ENCODE results near the gene ANKRD24.
"Not testable (repeated sequence)": the region's sequence is repeated elsewhere in the genome, so short reads cannot be mapped to it uniquely, and the experiment has no call there.

Gene ANKRD24

GRCh38 chr19:4182084-4182810 is at the start of gene ANKRD24, which contains the start of gene SIRT6:
TSS of gene ANKRD24 (plus strand) at chr19:4182689. CDS start at chr19:4186426, 3,737 bp downstream.
TSS of gene SIRT6 (minus strand) at chr19:4182563. CDS start at chr19:4182539, 24 bp downstream.
- DNase-seq (ENCODE audit: low read depth) = peak; percentile 87

- DNase-seq (ENCODE audit: low read depth) = no peak
Measured at GRCh38 chr19:4134351-4134750, 48.1 kb upstream of the ANKRD24 start.

DNA sequence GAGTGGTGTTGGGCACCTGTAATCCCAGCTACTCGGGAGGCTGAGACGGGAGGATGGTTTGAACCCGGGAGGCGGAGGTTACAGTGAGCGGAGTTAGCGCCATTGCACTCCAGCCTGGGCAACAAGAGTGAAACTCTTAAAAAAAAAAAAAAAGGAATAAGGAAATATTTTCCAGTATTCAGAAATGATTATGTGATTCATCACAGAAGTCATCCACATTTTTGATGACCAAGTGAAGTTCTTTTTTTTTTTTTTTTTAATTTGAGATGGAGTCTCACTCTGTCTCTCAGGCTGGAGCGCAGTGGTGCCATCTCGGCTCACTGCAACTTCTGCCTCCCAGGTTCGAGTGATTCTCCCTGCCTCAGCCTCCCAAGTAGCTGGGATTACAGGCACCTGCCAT is 47.1 kb upstream of the ANKRD24 start:
- not testable (repeated sequence) for DNase-seq (ENCODE audit: low read depth)

- DNase-seq (ENCODE audit: low read depth) = no peak
Measured at GRCh38 chr19:4136680-4137088, 45.8 kb upstream of the ANKRD24 start.

DNA sequence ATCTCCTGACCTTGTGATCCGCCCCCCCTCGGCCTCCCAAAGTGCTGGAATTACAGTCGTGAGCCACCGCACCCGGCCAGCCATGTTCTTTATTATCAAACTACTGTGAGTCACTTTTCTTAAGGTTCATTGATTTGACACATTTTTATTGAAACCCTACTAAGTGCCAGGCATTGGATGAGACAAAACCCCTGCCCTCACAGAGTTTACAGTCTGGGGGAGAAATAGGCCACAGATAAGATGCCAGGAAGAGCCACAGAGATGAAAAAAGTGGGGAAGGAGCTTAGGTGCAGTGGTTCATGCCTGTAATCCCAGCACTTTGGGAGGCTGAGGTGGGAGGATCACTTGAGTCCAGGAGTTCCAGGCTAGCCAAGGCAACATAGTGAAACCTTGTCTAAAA is 44.0 kb upstream of the ANKRD24 start:
- no peak for DNase-seq (ENCODE audit: low read depth)

- DNase-seq (ENCODE audit: low read depth) = no peak
Measured at GRCh38 chr19:4139614-4140236, 42.8 kb upstream of the ANKRD24 start.

DNA sequence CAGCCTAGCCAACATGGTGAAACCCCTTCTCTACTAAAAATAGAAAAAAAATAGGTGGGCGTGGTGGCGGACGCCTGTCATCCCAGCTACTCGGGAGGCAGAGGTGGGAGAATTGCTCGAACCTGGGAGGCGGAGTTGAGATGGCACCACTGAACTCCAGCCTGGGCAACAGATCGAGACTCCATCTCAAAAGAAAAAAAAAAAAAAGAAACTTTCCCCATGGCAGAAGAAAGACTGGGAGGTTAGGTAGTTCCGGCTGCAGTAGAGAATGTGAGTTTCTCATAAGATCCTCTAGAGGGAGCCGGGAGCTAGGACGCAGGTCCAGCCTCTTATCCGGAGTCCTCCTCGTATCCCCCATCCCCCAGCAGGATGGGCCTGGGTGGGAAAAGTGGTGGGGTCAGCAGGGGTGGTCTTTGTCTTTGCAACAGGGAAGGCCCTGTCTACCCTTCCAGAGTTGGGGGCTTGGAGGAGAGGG is 42.2 kb upstream of the ANKRD24 start:
- DNase-seq (ENCODE audit: low read depth) = no peak

DNA sequence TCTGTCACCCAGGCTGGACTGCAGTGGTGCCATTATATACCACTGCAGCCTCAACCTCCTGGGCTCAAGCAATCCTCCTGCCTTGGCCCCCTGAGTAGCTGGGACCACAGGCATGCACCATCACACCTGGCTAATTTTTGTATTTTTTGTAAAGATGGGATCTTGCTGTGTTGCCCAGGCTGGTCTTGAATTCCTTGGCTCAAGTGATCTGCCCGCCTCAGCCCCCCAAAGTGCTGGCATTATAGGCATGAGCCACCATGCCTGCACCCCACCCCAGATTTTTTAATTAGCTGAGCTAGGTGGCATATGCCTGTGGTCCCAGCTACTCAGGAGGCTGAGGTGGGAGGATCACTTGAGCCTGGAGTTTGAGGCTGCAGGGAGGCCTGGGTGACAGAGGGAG is 39.6 kb upstream of the ANKRD24 start:
- not testable (repeated sequence) for DNase-seq (ENCODE audit: low read depth)

DNA sequence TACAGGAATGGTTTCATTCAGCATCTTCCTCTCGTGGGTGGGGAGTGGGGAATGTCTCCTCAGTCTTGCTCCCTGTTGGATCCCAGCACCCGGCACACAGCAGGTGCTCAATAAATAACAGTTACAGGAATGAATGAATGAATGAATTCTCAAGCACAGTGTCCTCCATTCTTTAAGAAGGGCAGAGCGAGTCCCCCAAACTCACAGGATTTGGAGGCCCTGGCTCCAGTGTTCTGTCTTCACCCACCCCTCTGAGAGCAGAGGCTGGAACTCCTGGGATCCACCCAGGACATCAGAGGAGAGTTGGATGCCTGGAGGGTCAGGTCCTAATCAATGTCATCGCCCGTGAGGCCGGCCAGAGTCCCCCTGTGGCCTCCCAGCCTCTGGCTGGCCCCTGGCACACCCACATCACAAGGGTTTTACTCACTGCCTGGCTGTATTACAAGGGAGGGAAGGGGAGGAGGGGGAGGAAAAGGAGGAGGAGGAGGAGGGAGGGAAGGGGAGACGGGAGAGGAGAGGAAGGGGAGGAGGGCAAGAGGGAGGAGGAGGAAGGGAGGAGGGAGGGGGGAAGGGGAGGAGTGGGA is 37.7 kb upstream of the ANKRD24 start:
- no peak for DNase-seq (ENCODE audit: low read depth)

GRCh38 chr19:4149518-4150288 is 32.8 kb upstream of the ANKRD24 start:
- DNase-seq (ENCODE audit: low read depth) = no peak

DNA sequence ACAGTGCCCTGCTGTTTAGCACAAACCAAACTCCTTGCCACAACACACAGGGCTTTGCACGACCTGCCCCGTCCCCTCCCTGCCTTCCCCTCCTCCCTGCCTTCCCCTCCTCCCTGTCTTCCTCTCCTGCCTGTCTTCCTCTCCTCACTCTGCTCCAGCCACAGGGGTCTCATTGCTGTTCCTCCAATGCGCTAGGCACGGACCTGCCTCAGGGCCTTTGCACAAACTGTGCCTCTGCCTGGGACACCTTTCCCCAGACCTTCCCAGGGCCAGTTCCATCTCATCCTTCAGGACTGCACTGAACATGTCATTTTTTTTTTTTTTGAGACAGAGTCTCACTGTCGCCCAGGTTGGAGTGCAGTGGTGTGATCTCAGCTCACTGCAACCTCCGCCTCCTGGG is 30.9 kb upstream of the ANKRD24 start:
- no peak for DNase-seq (ENCODE audit: low read depth)

DNA sequence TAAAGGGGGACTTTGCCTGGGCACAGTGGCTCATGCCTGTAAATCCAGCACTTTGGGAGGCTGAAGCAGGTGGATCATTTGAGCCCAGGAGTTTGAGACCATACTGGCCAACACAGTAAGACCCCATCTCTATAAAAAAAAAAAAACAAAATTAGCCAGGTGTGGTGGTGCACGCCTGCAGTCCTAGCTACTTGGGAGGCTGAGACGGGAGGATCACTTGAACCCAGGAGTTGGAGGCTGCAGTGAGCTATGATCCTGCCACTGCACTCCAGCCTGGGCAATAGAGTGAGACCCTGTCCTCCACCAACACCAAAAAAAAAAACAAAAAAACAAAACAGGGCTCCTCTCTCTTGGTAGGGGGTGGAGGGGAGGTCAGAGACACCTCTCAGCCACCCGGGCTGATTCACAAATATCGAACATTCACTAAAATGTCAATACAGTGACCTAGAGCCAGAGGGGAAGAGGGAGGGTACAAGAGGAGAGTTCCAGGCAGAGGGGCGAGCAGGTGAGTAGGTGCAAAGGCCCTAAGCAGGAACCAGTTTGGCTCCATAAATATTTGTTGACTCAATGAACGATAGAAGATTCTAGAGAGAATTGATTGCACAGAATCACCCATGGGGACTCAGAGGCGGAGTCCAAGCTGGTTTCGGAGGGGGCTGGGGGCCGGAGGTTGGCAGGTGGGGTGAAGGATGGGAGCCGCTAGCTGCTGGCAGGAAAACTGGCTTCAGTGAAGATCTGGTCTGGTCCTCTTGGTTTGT is 30.1 kb upstream of the ANKRD24 start:
- DNase-seq (ENCODE audit: low read depth) = no peak

DNA sequence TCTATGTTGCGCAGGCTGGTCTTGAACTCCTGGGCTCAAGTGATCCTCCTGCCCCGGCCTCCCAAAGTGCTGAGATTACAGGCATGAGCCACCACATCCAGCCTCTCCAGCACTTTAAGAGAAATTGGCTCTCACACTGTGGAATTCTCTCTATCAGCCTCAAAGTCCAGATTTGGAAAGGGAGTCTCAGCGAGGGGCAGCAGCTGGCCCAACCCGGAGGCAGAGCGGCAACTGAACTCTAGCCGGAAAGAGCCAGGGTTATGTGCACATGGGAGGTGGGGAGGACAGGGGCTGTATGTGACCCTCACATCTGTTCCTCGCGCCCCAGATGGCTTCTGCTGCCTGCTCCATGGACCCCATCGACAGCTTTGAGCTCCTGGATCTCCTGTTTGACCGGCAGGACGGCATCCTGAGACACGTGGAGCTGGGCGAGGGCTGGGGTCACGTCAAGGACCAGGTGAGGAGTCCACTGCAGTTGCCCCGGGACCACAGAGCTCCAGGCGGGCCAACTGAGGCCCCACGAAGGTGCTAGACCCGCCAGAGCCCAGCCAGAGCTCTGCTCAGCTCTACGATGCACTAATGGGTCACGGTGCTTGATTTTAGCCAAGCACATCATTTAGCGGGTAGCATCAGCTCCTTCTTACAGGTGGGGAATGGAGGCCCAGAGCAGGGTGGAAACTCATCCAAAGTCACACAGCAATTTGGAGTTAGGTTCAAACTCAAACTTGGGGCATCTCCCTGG is 27.7 kb upstream of the ANKRD24 start:
- no peak for DNase-seq (ENCODE audit: low read depth)

DNA sequence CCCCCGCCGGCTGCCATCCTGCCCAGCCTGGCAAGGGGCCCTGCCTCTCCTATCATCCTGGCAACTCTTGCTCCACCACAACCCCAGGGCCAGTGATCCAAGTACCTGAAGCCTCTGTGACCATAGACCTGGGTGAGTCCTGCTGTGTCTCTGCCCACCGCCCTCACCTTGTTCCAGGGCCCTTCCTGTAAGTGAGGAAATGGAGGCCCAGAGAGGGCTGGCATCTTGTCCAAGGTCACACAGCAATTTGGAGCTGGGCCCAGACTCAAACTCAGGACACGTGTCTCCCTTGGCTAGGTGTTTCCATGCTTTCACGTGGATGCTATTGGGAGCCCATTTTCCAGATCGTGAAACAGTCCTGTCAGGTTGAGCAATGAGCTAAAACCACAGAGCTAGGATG is 25.3 kb upstream of the ANKRD24 start:
- no peak for DNase-seq (ENCODE audit: low read depth)

DNA sequence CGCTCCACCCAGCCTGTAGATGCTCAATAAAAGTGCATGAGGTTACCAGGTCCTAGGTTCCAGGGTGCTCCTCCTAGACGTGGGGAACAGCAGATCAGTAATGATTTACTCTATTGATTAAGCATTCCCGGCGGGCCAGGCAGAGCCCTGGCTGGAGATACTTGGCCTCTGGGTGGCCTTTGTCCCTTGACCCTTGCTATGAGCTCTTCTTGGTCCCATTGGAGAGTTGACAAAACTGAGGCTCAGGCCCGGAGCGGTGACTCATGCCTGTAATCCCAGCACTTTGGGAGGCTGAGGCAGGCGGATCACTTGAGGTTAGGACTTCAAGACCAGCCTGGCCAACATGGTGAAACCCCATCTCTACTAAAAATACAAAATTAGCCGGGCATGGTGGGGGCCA is 24.5 kb upstream of the ANKRD24 start:
- DNase-seq (ENCODE audit: low read depth) = not testable (repeated sequence)

- DNase-seq (ENCODE audit: low read depth) = no peak
Measured at GRCh38 chr19:4161415-4162077, 20.9 kb upstream of the ANKRD24 start.

DNA sequence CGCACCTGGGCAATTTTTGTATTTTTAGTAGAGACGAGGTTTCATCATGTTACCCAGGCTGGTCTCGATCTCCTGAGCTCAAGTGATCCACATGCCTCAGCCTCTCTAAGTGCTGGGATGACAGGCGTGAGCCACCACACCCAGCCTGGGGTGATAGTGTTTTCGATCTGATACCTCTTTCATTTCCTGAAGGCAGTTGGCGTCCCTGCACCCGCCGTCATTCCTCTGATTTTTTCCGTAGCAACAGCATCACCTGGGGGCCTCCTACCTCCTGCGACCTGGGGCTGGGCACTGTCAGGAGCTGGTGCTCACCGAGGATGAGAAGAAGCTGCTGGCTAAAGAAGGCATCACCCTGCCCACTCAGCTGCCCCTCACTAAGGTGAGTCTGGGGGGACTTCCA is 18.2 kb upstream of the ANKRD24 start:
- no peak for DNase-seq (ENCODE audit: low read depth)

- no peak for DNase-seq (ENCODE audit: low read depth)
Measured at GRCh38 chr19:4171676-4172075, 10.8 kb upstream of the ANKRD24 start.

- no peak for DNase-seq (ENCODE audit: low read depth)
Measured at GRCh38 chr19:4172861-4173473, 9.5 kb upstream of the ANKRD24 start.

All from GM04504 (cell line).